Uterus (tissue), 2 donors: ENCODE measurements around the gene USP20.
"Not testable (repeated sequence)": the region's sequence is repeated elsewhere in the genome, so short reads cannot be mapped to it uniquely, and the experiment has no call there.

Experiments used
- POLR2A ChIP-seq, 2 donors: fragments of 450-650 bp; IDR thresholded peaks; one replicate each; pipeline ENCODE4 v1.6.1; 2016; ENCODE audit warnings: antibody characterized with exemption in 2 of 2, mild to moderate bottlenecking in 1 of 2, moderate library complexity in 1 of 2
- TF ChIP-seq, protein P1 (sequence below), 4 experiments: fragments of 200-600 bp in 2 of 4; fragments of 450-650 bp in 2 of 4; sonication (generic) in 2 of 4; IDR thresholded peaks; one replicate each; pipeline ENCODE4 v1.5.1; 2016 to 2019; ENCODE audit warnings: antibody characterized with exemption in 4 of 4, mild to moderate bottlenecking in 2 of 4, moderate library complexity in 1 of 4

GRCh38 chr9:129890718-129891299 is 55.6 kb downstream of the USP20 start:
- TF ChIP-seq POLR2A (IDR thresholded peaks at IDR 0.05): not testable (repeated sequence)
- TF ChIP-seq, protein P1, sequence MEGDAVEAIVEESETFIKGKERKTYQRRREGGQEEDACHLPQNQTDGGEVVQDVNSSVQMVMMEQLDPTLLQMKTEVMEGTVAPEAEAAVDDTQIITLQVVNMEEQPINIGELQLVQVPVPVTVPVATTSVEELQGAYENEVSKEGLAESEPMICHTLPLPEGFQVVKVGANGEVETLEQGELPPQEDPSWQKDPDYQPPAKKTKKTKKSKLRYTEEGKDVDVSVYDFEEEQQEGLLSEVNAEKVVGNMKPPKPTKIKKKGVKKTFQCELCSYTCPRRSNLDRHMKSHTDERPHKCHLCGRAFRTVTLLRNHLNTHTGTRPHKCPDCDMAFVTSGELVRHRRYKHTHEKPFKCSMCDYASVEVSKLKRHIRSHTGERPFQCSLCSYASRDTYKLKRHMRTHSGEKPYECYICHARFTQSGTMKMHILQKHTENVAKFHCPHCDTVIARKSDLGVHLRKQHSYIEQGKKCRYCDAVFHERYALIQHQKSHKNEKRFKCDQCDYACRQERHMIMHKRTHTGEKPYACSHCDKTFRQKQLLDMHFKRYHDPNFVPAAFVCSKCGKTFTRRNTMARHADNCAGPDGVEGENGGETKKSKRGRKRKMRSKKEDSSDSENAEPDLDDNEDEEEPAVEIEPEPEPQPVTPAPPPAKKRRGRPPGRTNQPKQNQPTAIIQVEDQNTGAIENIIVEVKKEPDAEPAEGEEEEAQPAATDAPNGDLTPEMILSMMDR (IDR thresholded peaks at IDR 0.05): not testable (repeated sequence)
